Gastroesophageal sphincter (tissue), 4 donors: ENCODE data around the gene RECQL5. TPM values are rescaled to one million over a fixed set of nuclear protein-coding genes. Genes with fewer than 3 reads are reported as not detected.

Experiments used
- ATAC-seq: fragments of 150-250 bp; one replicate; pipeline ENCODE4 v1.9.1; 2016; ENCODE audit warnings: mild to moderate bottlenecking, moderate library complexity
- H3K27ac ChIP-seq, 4 donors: fragments of 200-600 bp; sonication (generic) in 3 of 4; 1 replicate in 3 of 4; 2 replicates in 1 of 4; pipeline ENCODE4 v1.5.1; 2016 to 2019
- H3K27me3 ChIP-seq: fragments of 200-600 bp; sonication (generic); one replicate; pipeline ENCODE4 v1.5.1; 2019
- H3K36me3 ChIP-seq, 2 donors: fragments of 200-600 bp; sonication (generic); one replicate each; pipeline ENCODE4 v1.5.1; 2019; ENCODE audit warnings: control low read depth in 1 of 2
- H3K4me1 ChIP-seq, 3 donors: fragments of 200-600 bp; sonication (generic); 1 replicate in 2 of 3; 2 replicates in 1 of 3; pipeline ENCODE4 v1.5.1; 2016 to 2019; ENCODE audit warnings: control low read depth in 2 of 3
- H3K4me3 ChIP-seq, 2 donors: fragments of 200-600 bp; sonication (generic); one replicate each; pipeline ENCODE4 v1.5.1; 2019; ENCODE audit warnings: mild to moderate bottlenecking in 1 of 2, moderate library complexity in 1 of 2
- H3K9me3 ChIP-seq, 3 donors: fragments of 200-600 bp; sonication (generic); one replicate each; pipeline ENCODE4 v1.5.1; 2017 to 2019; ENCODE audit warnings: control low read depth in 2 of 3
- CTCF ChIP-seq, 4 experiments: fragments of 200-600 bp in 2 of 4; fragments of 450-650 bp in 2 of 4; sonication (generic) in 1 of 4; IDR thresholded peaks; one replicate each; pipeline ENCODE4 v1.5.1; 2017 to 2019; ENCODE audit warnings: antibody characterized with exemption in 4 of 4, mild to moderate bottlenecking in 2 of 4, moderate library complexity in 2 of 4
- EP300 ChIP-seq: sonication (generic); formaldehyde crosslinking; IDR thresholded peaks from one replicate; pipeline ENCODE4 v1.6.1; 2017; ENCODE audit warnings: antibody characterized with exemption, mild to moderate bottlenecking
- POLR2A ChIP-seq, 2 donors: fragments of 450-650 bp; IDR thresholded peaks; one replicate each; pipeline ENCODE4 v1.6.1; 2017; ENCODE audit warnings: antibody characterized with exemption in 2 of 2, mild to moderate bottlenecking in 2 of 2, moderate library complexity in 1 of 2
- POLR2AphosphoS5 ChIP-seq: sonication (generic); formaldehyde crosslinking; IDR thresholded peaks from one replicate; pipeline ENCODE4 v1.6.1; 2017; ENCODE audit warnings: antibody characterized with exemption
- WGBS, 2 donors: methylation state at CpG; one replicate each; pipeline ENCODE4 v1.1.5; 2018; ENCODE audit warnings: low coverage in 1 of 2; 5-methylcytosine and 5-hydroxymethylcytosine counted together
- total RNA-seq, 4 donors: library from RNA; depleted of rRNA; stranded (reverse); fragments of >200 nt; gene quantifications; one replicate each; pipeline ENCODE4 v1.1.0, GENCODE V29; 2016

The RECQL5 gene
- total RNA-seq, 4 donors from 2014 or later: 6.4 to 15.1 (median 13.6) TPM

GRCh38 chr17:75627094-75627493 lies 39.9 kb downstream of the RECQL5 start:
- Histone ChIP-seq H3K9me3 (no peaks in the 10 kb centered on the region), H3K27me3 (no peaks in the 10 kb centered on the region), H3K36me3 (peaks cover 0 to 76% of the 10 kb centered on the region in 2 donors), H3K27ac (no peak overlapping the region), H3K4me3 (no peak overlapping the region), H3K4me1 (peaks cover 0 to 1% (median 0%) of the 10 kb centered on the region in 3 donors)
- WGBS, 2 donors: 73 to 100% methylated on average over 1 to 5 of the region's 10 CpGs
- no peak for ATAC-seq
- no peak for TF ChIP-seq EP300
- TF ChIP-seq POLR2A (IDR thresholded peaks at IDR 0.05): no peak
- no peak for TF ChIP-seq POLR2AphosphoS5
- no peak for TF ChIP-seq CTCF (IDR thresholded peaks at IDR 0.05)

- no peaks in the 10 kb centered on the region for H3K27me3 ChIP-seq
- no peaks in the 10 kb centered on the region for H3K9me3 ChIP-seq
- no peak overlapping the region for H3K4me3 ChIP-seq
- TF ChIP-seq CTCF (IDR thresholded peaks at IDR 0.05) (no peak), POLR2AphosphoS5 (no peak), POLR2A (IDR thresholded peaks at IDR 0.05) (no peak), EP300 (no peak)
- no peak for ATAC-seq
- H3K4me1 ChIP-seq: no peaks in the 10 kb centered on the region
- H3K36me3 ChIP-seq: peaks cover 0 to 81% of the 10 kb centered on the region in 2 donors
- H3K27ac ChIP-seq: no peak overlapping the region
- WGBS, 2 donors: 67% methylated on average over 1 of the region's 11 CpGs; no CpG with 5 or more reads in 1 of the 2 donors
These were observed 40.4 kb downstream of the RECQL5 start for GRCh38 chr17:75626496-75627038.

- Histone ChIP-seq H3K4me1 (no peaks in the 10 kb centered on the region), H3K27ac (no peak overlapping the region), H3K9me3 (no peaks in the 10 kb centered on the region), H3K4me3 (no peak overlapping the region), H3K27me3 (no peaks in the 10 kb centered on the region), H3K36me3 (peaks cover 0 to 81% of the 10 kb centered on the region in 2 donors)
- TF ChIP-seq EP300 (no peak), CTCF (IDR thresholded peaks at IDR 0.05) (peak in 3 of 4 experiments; percentile 26 to 48 (median 46))
- no peak for ATAC-seq
- 100% methylated on average over 2 of the region's 15 CpGs; no CpG with 5 or more reads in 1 of the 2 donors for WGBS, 2 donors
These were observed 41.0 kb downstream of the RECQL5 start for GRCh38 chr17:75625813-75626486.

- ATAC-seq: no peak
- TF ChIP-seq CTCF (IDR thresholded peaks at IDR 0.05): no peak
- no peak for TF ChIP-seq POLR2A (IDR thresholded peaks at IDR 0.05)
- no peak for TF ChIP-seq POLR2AphosphoS5
- TF ChIP-seq EP300: no peak
- H3K27ac ChIP-seq: no peak overlapping the region
- 80% methylated on average over 2 of the region's 23 CpGs; no CpG with 5 or more reads in 1 of the 2 donors for WGBS, 2 donors
- no peaks in the 10 kb centered on the region for H3K9me3 ChIP-seq
- H3K4me1 ChIP-seq: no peaks in the 10 kb centered on the region
- no peaks in the 10 kb centered on the region for H3K27me3 ChIP-seq
- peaks cover 0 to 83% of the 10 kb centered on the region in 2 donors for H3K36me3 ChIP-seq
- no peak overlapping the region for H3K4me3 ChIP-seq
These were observed 42.1 kb downstream of the RECQL5 start for GRCh38 chr17:75624714-75625345.
